ENCODE results near the gene IL20. TPM values are rescaled to one million over a fixed set of nuclear protein-coding genes. Genes with fewer than 3 reads are reported as not detected.

The IL20 gene
- total and polyA plus RNA-seq, 10 of the 15 experiments (the other 5 are each of a cell fraction or from before 2014, with no cell fraction given), result 0.08 to 0.13 TPM; not detected in 8

DNA sequence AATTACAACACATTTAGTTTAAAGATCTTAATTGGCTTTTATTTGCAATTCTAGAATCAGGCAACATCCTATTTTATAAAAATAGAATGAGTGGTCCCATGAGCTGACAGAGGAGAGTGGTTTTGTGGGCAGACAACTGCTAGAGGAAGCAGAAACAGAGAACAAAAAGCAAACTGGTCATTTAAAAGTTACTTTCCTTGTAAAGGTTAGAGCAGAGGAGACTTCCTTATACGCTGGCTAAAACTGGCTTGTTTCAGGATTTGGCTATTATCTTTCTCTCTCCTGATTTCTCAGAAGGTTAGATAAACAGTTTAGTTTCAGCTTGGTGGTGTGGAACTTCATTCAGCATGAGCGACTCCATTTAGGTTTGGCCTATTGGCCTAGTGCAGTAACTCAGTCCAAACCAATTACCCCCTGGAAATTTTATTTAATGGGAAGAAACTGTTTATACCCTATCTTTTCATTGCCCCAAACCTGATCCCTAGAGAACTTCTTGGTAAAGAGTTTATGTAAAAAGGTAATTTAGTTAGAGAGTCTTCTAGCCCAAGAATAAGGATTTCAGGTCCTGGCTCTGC is 32.2 kb upstream of the IL20 start:
- SMC1A ChIA-PET (ENCODE audit: uncharacterized antibody, unreplicated experiment), result interaction anchor here (0.6 to 3.3 kb wide), 17 partner anchors 13 to 204 kb away, joined by 3 to 20 read pairs (median 3); partner anchors contain the start of gene DYRK3
- no peaks in the 10 kb centered on the region; a peak in 1 of 4 replicates for H3K27me3 ChIP-seq (replicated peaks in 1 of 2; ENCODE audit: control insufficient read depth in 2 of 2, insufficient read depth in 2 of 2, low read length in 1 of 2)
- RAD21 ChIA-PET (ENCODE audit: unreplicated experiment), result interaction anchor here (1.3 to 3.5 kb wide), 4 partner anchors 16 to 149 kb away, joined by 3 to 12 read pairs (median 5); partner anchors contain the start of gene IL10
- POLR2A ChIA-PET, result no interaction called here
- H2AFZ ChIP-seq (ENCODE audit: control insufficient read depth, low read depth, low read length), result no peak overlapping the region
- WGBS (ENCODE audit: insufficient coverage, insufficient replicate concordance, low lambda C conversion rate, missing lambda C conversion rate), result 20% methylated on average over 2 of the region's 2 CpGs
- no TSS peak for BruUV-seq (replicated peaks)
- ATAC-seq (peak; percentile 56), FAIRE-seq (no peak), DNase-seq (ENCODE audit: low read depth, low spot score) (no peak)
- CTCF ChIA-PET, result interaction anchor here (1.1 to 3.9 kb wide), 13 partner anchors 11 to 226 kb away, joined by 3 to 23 read pairs (median 4); partner anchors contain the start of genes IL19 and IL20
- intact Hi-C loops (cut with micrococcal nuclease; ENCODE audit: unreplicated experiment) (no loop called here), in situ Hi-C loops (cut with MboI) (no loop called here)
- peaks cover 45% of the 10 kb centered on the region for H3K4me1 ChIP-seq (ENCODE audit: control insufficient read depth, insufficient read depth, low read length)
- TF ChIP-seq IKZF2 (IDR thresholded peaks at IDR 0.05), result peak in 1 of 2 experiments; percentile 23; a peak in 1 of 4 replicates
- no peak for TF ChIP-seq PML (IDR thresholded peaks at IDR 0.05; ENCODE audit: low read length)
- TF ChIP-seq RUNX3 (IDR thresholded peaks at IDR 0.05; ENCODE audit: low read length), result peak; percentile 48; the same call in 1 of the 2 replicates
- 0 out of 2 replicates have a peak, but pooled peaks have one; percentile 25 for TF ChIP-seq MEF2A (IDR thresholded peaks at IDR 0.05; ENCODE audit: insufficient read depth, low read depth, low read length)
- TF ChIP-seq, protein P1, sequence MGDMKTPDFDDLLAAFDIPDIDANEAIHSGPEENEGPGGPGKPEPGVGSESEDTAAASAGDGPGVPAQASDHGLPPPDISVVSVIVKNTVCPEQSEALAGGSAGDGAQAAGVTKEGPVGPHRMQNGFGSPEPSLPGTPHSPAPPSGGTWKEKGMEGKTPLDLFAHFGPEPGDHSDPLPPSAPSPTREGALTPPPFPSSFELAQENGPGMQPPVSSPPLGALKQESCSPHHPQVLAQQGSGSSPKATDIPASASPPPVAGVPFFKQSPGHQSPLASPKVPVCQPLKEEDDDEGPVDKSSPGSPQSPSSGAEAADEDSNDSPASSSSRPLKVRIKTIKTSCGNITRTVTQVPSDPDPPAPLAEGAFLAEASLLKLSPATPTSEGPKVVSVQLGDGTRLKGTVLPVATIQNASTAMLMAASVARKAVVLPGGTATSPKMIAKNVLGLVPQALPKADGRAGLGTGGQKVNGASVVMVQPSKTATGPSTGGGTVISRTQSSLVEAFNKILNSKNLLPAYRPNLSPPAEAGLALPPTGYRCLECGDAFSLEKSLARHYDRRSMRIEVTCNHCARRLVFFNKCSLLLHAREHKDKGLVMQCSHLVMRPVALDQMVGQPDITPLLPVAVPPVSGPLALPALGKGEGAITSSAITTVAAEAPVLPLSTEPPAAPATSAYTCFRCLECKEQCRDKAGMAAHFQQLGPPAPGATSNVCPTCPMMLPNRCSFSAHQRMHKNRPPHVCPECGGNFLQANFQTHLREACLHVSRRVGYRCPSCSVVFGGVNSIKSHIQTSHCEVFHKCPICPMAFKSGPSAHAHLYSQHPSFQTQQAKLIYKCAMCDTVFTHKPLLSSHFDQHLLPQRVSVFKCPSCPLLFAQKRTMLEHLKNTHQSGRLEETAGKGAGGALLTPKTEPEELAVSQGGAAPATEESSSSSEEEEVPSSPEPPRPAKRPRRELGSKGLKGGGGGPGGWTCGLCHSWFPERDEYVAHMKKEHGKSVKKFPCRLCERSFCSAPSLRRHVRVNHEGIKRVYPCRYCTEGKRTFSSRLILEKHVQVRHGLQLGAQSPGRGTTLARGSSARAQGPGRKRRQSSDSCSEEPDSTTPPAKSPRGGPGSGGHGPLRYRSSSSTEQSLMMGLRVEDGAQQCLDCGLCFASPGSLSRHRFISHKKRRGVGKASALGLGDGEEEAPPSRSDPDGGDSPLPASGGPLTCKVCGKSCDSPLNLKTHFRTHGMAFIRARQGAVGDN (IDR thresholded peaks at IDR 0.05), result no peak
- no peak overlapping the region for H3K9ac ChIP-seq (ENCODE audit: control insufficient read depth, insufficient read depth, low read length)
- H3K4me3 ChIP-seq, result no peak overlapping the region
- H3K9me3 ChIP-seq (replicated peaks; ENCODE audit: control insufficient read depth, insufficient read depth, low read length), result no peaks in the 10 kb centered on the region
- H3K4me2 ChIP-seq (ENCODE audit: control insufficient read depth, insufficient read depth), result peak overlapping the region; percentile 57
- H4K20me1 ChIP-seq (ENCODE audit: control insufficient read depth, insufficient read depth), result no peaks in the 10 kb centered on the region
- no peaks in the 10 kb centered on the region for H3K79me2 ChIP-seq (ENCODE audit: control insufficient read depth, insufficient read depth, low read length)
- no peaks in the 10 kb centered on the region for H3K36me3 ChIP-seq (ENCODE audit: control insufficient read depth in 2 of 2, insufficient read depth in 2 of 2, low read length in 1 of 2)
- no peak overlapping the region for H3K27ac ChIP-seq (ENCODE audit: control insufficient read depth, insufficient read depth)

Data from GM12878 (cell line).